ENCODE data around the gene SCN3A.

The SCN3A gene

DNA sequence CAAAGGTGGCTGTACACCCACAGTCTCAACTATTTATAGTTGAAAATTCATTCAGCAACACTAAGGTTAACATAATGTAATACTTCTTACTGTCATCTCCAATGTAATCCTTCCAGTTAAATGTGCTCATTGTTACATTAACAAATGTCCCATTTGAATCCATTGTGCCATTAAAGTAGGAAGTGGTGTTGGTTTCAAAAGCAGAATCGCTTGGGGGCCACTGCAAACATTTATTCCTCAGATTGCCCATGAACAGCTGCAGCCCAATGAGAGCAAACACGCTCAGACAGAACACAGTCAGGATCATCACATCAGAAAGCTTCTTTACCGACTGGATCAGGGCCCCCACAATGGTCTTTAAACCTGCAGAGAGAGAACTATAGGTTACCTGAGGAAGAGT is 41.4 kb downstream of the SCN3A start:
- no peak overlapping the region for H3K4me2 ChIP-seq (ENCODE audit: low read depth, low read length)
- no peak for TF ChIP-seq EZH2phosphoT487 (IDR thresholded peaks at IDR 0.05; ENCODE audit: low read length)
- TF ChIP-seq, protein P1, sequence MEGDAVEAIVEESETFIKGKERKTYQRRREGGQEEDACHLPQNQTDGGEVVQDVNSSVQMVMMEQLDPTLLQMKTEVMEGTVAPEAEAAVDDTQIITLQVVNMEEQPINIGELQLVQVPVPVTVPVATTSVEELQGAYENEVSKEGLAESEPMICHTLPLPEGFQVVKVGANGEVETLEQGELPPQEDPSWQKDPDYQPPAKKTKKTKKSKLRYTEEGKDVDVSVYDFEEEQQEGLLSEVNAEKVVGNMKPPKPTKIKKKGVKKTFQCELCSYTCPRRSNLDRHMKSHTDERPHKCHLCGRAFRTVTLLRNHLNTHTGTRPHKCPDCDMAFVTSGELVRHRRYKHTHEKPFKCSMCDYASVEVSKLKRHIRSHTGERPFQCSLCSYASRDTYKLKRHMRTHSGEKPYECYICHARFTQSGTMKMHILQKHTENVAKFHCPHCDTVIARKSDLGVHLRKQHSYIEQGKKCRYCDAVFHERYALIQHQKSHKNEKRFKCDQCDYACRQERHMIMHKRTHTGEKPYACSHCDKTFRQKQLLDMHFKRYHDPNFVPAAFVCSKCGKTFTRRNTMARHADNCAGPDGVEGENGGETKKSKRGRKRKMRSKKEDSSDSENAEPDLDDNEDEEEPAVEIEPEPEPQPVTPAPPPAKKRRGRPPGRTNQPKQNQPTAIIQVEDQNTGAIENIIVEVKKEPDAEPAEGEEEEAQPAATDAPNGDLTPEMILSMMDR (IDR thresholded peaks at IDR 0.05; ENCODE audit: low read length) = no peak
- TF ChIP-seq EZH2 (optimal IDR thresholded peaks at IDR 0.05; ENCODE audit: low read depth, low read length) = no peak
- no peaks in the 10 kb centered on the region for H3K79me2 ChIP-seq (ENCODE audit: low read length)
- H3K9me3 ChIP-seq (replicated peaks; ENCODE audit: insufficient read depth, low read length) = no peaks in the 10 kb centered on the region
- no peaks in the 10 kb centered on the region for H4K20me1 ChIP-seq (ENCODE audit: insufficient read depth, low read length)
- no peaks in the 10 kb centered on the region for H3F3A ChIP-seq (ENCODE audit: insufficient read depth, low read length)
- H3K27ac ChIP-seq (ENCODE audit: low read length) = no peak overlapping the region
- H3K27me3 ChIP-seq (replicated peaks; ENCODE audit: insufficient read depth, low read length) = no peaks in the 10 kb centered on the region
- no peak for DNase-seq
- H2AFZ ChIP-seq (ENCODE audit: low read length) = no peak overlapping the region
- no peaks in the 10 kb centered on the region for H3K9me2 ChIP-seq (replicated peaks; ENCODE audit: insufficient read depth, low read length)
- no peak overlapping the region for H3K9ac ChIP-seq (ENCODE audit: low read length)
- no peak overlapping the region for H3K4me3 ChIP-seq (ENCODE audit: low read length)
- H3K36me3 ChIP-seq (replicated peaks; ENCODE audit: insufficient read depth, low read length) = no peaks in the 10 kb centered on the region
- H3K4me1 ChIP-seq (ENCODE audit: low read length) = no peaks in the 10 kb centered on the region

DNA sequence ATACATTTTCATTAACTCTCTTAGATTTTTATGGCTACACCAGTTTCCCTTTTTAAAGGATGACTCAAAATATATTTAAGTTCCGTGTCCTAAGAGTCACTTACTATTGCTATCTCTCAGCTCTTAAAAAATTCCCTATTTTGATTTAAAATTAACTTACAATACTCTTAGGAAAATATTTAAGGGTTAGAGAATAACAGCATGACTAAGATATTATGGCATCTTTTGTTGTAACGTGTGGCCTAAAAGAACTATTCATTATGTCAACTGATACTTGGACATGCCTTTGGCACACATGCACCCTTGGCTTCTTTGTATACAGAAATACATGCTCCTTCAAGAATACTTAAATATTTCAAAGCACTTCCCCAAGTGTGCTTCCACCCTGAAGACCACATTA is 42.3 kb downstream of the SCN3A start:
- no peak overlapping the region for H3K27ac ChIP-seq (ENCODE audit: low read length)
- no peaks in the 10 kb centered on the region for H4K20me1 ChIP-seq (ENCODE audit: insufficient read depth, low read length)
- TF ChIP-seq EZH2phosphoT487 (IDR thresholded peaks at IDR 0.05; ENCODE audit: low read length) (no peak), EZH2 (optimal IDR thresholded peaks at IDR 0.05; ENCODE audit: low read depth, low read length) (no peak)
- TF ChIP-seq, protein P1 (IDR thresholded peaks at IDR 0.05; ENCODE audit: low read length) = no peak
- H3K36me3 ChIP-seq (replicated peaks; ENCODE audit: insufficient read depth, low read length) = no peaks in the 10 kb centered on the region
- no peak overlapping the region for H3K4me2 ChIP-seq (ENCODE audit: low read depth, low read length)
- H3K9me3 ChIP-seq (replicated peaks; ENCODE audit: insufficient read depth, low read length) = no peaks in the 10 kb centered on the region
- no peaks in the 10 kb centered on the region for H3K27me3 ChIP-seq (replicated peaks; ENCODE audit: insufficient read depth, low read length)
- no peak overlapping the region for H3K4me3 ChIP-seq (ENCODE audit: low read length)
- no peak overlapping the region for H2AFZ ChIP-seq (ENCODE audit: low read length)
- no peak for DNase-seq
- no peaks in the 10 kb centered on the region for H3K79me2 ChIP-seq (ENCODE audit: low read length)
- H3F3A ChIP-seq (ENCODE audit: insufficient read depth, low read length) = no peaks in the 10 kb centered on the region
- H3K9ac ChIP-seq (ENCODE audit: low read length) = no peak overlapping the region
- no peaks in the 10 kb centered on the region for H3K9me2 ChIP-seq (replicated peaks; ENCODE audit: insufficient read depth, low read length)
- no peaks in the 10 kb centered on the region for H3K4me1 ChIP-seq (ENCODE audit: low read length)

DNA sequence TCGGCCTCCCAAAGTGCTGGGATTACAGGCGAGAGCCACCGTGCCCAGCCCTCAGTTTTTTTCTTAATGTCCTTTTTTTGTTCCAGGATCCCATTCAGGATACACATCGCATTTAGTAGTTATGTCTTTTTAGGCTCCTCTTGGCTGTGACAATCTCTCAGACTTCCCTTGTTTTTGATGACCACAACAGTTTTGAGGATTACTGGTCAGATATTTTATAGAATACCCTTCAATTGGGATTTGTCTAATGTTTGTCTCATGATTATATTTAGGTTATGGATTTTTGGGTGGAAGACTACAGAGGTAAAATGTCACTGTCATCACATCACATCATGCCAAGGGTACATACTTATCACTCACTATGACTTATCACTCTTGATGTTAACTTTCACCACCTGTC is 46.7 kb downstream of the SCN3A start:
- Histone ChIP-seq H3K9me2 (replicated peaks; ENCODE audit: insufficient read depth, low read length) (no peaks in the 10 kb centered on the region), H3K27ac (ENCODE audit: low read length) (no peak overlapping the region), H3K36me3 (replicated peaks; ENCODE audit: insufficient read depth, low read length) (no peaks in the 10 kb centered on the region), H3K9ac (ENCODE audit: low read length) (no peak overlapping the region), H3K79me2 (ENCODE audit: low read length) (no peaks in the 10 kb centered on the region), H3K9me3 (replicated peaks; ENCODE audit: insufficient read depth, low read length) (no peaks in the 10 kb centered on the region), H3K4me2 (ENCODE audit: low read depth, low read length) (no peak overlapping the region), H4K20me1 (ENCODE audit: insufficient read depth, low read length) (no peaks in the 10 kb centered on the region), H3K4me1 (ENCODE audit: low read length) (no peaks in the 10 kb centered on the region), H3K27me3 (replicated peaks; ENCODE audit: insufficient read depth, low read length) (no peaks in the 10 kb centered on the region), H3F3A (ENCODE audit: insufficient read depth, low read length) (no peaks in the 10 kb centered on the region), H3K4me3 (ENCODE audit: low read length) (no peak overlapping the region), H2AFZ (ENCODE audit: low read length) (no peak overlapping the region)
- no peak for TF ChIP-seq EZH2phosphoT487 (IDR thresholded peaks at IDR 0.05; ENCODE audit: low read length)
- TF ChIP-seq, protein P1 (IDR thresholded peaks at IDR 0.05; ENCODE audit: low read length) = no peak
- TF ChIP-seq EZH2 (optimal IDR thresholded peaks at IDR 0.05; ENCODE audit: low read depth, low read length) = no peak
- no peak for DNase-seq

All from MM.1S (cell line).